PC-3 (cell line): ENCODE data around the gene PTPMT1. TPM values are rescaled to one million over a fixed set of nuclear protein-coding genes. Genes with fewer than 3 reads are reported as not detected.
"Not testable (repeated sequence)": the region's sequence is repeated elsewhere in the genome, so short reads cannot be mapped to it uniquely, and the experiment has no call there.

Experiments
- ATAC-seq: fragments of 200-7000 bp; cut with Tn5 transposase; 2 replicates; pipeline ENCODE4 v1.9.1; 2020; ENCODE audit warnings: mild to moderate bottlenecking, moderate library complexity
- BruUV-seq: library from RNA; stranded (reverse); fragments of 400-500 nt; replicated peaks from 2 replicates; lab custom pipeline; 2021; lab: Mats Ljungman, UMichigan
- CTCF ChIA-PET: fragments of 300-600 bp; sonication (Branson Sonifier 250); formaldehyde crosslinking; loops from one replicate; lab custom pipeline; 2022; ENCODE audit warnings: antibody characterized with exemption; lab: Charles Lee
- POLR2A ChIA-PET: fragments of 300-600 bp; sonication (Branson Sonifier 250); formaldehyde crosslinking; loops from one replicate; lab custom pipeline; 2022; ENCODE audit warnings: antibody characterized with exemption; ENCODE audit not compliant: unreplicated experiment; lab: Charles Lee
- DNase-seq: peaks from one replicate; pipeline ENCODE4 v3.0.0-alpha.2; 2015
- H2AFZ ChIP-seq: fragments of 300-600 bp; sonication (generic); 2 replicates; pipeline ENCODE4 v1.6.0; 2016; ENCODE audit warnings: antibody characterized with exemption, low read length
- H3F3A ChIP-seq: fragments of 300-600 bp; sonication (generic); one replicate; pipeline ENCODE4 v1.6.0; 2017; ENCODE audit warnings: antibody characterized with exemption, low read length, control low read depth, mild to moderate bottlenecking; ENCODE audit not compliant: unreplicated experiment
- H3K27ac ChIP-seq: fragments of 300-600 bp; sonication (generic); 2 replicates; pipeline ENCODE4 v1.5.1; 2016; ENCODE audit warnings: mild to moderate bottlenecking, low read length
- H3K27me3 ChIP-seq: fragments of 300-600 bp; sonication (generic); 2 replicates; pipeline ENCODE4 v1.6.1; 2016; ENCODE audit warnings: low read length, mixed read lengths
- H3K36me3 ChIP-seq: fragments of 300-600 bp; sonication (generic); 2 replicates; pipeline ENCODE4 v1.6.1; 2016; ENCODE audit warnings: low read depth, mixed run types, low read length, mixed read lengths
- H3K4me1 ChIP-seq: fragments of 300-600 bp; sonication (generic); 2 replicates; pipeline ENCODE4 v1.5.1; 2016; ENCODE audit warnings: low read length; ENCODE audit not compliant: insufficient read depth
- H3K4me2 ChIP-seq: fragments of 300-600 bp; sonication (generic); 2 replicates; pipeline ENCODE4 v1.6.0; 2016; ENCODE audit warnings: low read length
- H3K4me3 ChIP-seq: fragments of 300-600 bp; sonication (generic); 2 replicates; pipeline ENCODE4 v1.5.1; 2016; ENCODE audit warnings: mild to moderate bottlenecking, low read length, mixed read lengths
- H3K79me2 ChIP-seq: fragments of 300-600 bp; sonication (generic); 2 replicates; pipeline ENCODE4 v1.6.1; 2017; ENCODE audit warnings: low read length, mixed read lengths
- H3K9ac ChIP-seq: fragments of 300-600 bp; sonication (generic); 2 replicates; pipeline ENCODE4 v1.6.0; 2016; ENCODE audit warnings: mild to moderate bottlenecking, low read length
- H3K9me2 ChIP-seq: fragments of 300-600 bp; sonication (generic); replicated peaks from 2 replicates; pipeline ENCODE4 v1.6.1; 2016; ENCODE audit warnings: mixed run types, low read length, mixed read lengths
- H3K9me3 ChIP-seq: fragments of 300-600 bp; sonication (generic); 2 replicates; pipeline ENCODE4 v1.6.1; 2016; ENCODE audit warnings: low read length, mixed read lengths
- H4K20me1 ChIP-seq: fragments of 300-600 bp; sonication (generic); 2 replicates; pipeline ENCODE4 v1.6.1; 2016; ENCODE audit warnings: low read length, mixed read lengths
- EZH2 ChIP-seq: fragments of 300-600 bp; sonication (generic); IDR thresholded peaks from one replicate; pipeline ENCODE4 v1.6.1; 2017; ENCODE audit warnings: antibody characterized with exemption, mild to moderate bottlenecking, low read length; ENCODE audit not compliant: unreplicated experiment
- EZH2phosphoT487 ChIP-seq: fragments of 300-600 bp; sonication (generic); IDR thresholded peaks from 2 replicates; pipeline ENCODE4 v1.6.1; 2018; ENCODE audit warnings: mild to moderate bottlenecking, antibody characterized with exemption, low read length, borderline replicate concordance
- intact Hi-C: fragments of 100-400 bp; cut with micrococcal nuclease; formaldehyde crosslinking; loops from 2 replicates; pipeline ENCODE4 v1.9.0; 2023
- total RNA-seq: library from RNA; depleted of rRNA; stranded (reverse); fragments of >200 nt; gene quantifications from 2 replicates; pipeline ENCODE4 v1.2.3, GENCODE V29; 2014
- TF ChIP-seq, protein P1 (sequence below): fragments of 300-600 bp; sonication (generic); conservative IDR thresholded peaks from 2 replicates; pipeline ENCODE4 v1.5.1; 2017; ENCODE audit warnings: antibody characterized with exemption, low read depth, mild to moderate bottlenecking, low read length

PTPMT1 gene
- total RNA-seq, 1 experiment from 2014 or later = 212 TPM

DNA sequence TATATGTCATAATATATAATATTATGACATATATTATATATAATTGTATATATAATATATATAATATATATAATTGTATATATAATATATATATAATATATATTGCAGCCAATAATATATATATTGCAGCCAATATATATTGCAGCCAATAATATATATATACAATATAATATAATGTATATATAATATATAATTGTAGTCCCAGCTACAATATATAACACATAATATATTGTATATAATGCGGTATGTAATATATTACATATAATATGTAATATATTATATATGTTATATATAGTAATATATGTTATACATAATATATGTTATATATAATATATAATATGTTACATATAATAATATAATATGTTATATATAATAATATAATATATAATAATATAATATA lies 6.7 kb upstream of the PTPMT1 start:
- Histone ChIP-seq H3F3A (no peaks in the 10 kb centered on the region), H3K4me1 (no peaks in the 10 kb centered on the region), H3K27me3 (no peaks in the 10 kb centered on the region), H3K9me3 (no peaks in the 10 kb centered on the region), H3K9ac (no peak overlapping the region), H3K9me2 (no peaks in the 10 kb centered on the region), H3K79me2 (no peaks in the 10 kb centered on the region), H3K36me3 (no peaks in the 10 kb centered on the region), H4K20me1 (no peaks in the 10 kb centered on the region), H3K27ac (no peak overlapping the region), H2AFZ (no peak overlapping the region), H3K4me3 (no peak overlapping the region), H3K4me2 (no peak overlapping the region)
- DNase-seq (no peak), ATAC-seq (no peak)
- ChIA-PET CTCF (no interaction called here), POLR2A (no interaction called here)
- no peak for TF ChIP-seq EZH2phosphoT487
- TF ChIP-seq, protein P1, sequence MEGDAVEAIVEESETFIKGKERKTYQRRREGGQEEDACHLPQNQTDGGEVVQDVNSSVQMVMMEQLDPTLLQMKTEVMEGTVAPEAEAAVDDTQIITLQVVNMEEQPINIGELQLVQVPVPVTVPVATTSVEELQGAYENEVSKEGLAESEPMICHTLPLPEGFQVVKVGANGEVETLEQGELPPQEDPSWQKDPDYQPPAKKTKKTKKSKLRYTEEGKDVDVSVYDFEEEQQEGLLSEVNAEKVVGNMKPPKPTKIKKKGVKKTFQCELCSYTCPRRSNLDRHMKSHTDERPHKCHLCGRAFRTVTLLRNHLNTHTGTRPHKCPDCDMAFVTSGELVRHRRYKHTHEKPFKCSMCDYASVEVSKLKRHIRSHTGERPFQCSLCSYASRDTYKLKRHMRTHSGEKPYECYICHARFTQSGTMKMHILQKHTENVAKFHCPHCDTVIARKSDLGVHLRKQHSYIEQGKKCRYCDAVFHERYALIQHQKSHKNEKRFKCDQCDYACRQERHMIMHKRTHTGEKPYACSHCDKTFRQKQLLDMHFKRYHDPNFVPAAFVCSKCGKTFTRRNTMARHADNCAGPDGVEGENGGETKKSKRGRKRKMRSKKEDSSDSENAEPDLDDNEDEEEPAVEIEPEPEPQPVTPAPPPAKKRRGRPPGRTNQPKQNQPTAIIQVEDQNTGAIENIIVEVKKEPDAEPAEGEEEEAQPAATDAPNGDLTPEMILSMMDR = no peak
- TF ChIP-seq EZH2 = no peak
- intact Hi-C loops = no loop called here
- BruUV-seq = no TSS peak

DNA sequence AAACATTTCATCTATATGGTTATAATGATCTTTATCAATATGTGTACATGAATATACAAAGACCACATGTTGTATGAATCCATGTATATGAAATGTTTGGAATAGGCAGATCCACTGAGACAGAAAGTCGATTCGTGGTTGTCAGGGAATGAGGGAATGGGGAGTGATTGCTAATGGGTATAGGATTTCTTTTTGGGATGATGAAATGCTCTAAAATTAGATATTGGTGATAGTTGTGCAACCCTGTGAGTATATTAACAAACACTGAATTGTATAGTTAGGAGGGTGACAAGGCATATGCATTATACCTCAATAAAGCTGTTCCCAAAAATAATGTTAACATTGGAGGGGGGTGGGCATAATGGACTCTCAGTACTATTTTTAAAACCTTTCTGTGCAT lies 5.0 kb upstream of the PTPMT1 start:
- Histone ChIP-seq H3K4me3 (no peak overlapping the region), H3K9me2 (no peaks in the 10 kb centered on the region), H3F3A (no peaks in the 10 kb centered on the region), H4K20me1 (no peaks in the 10 kb centered on the region), H3K9ac (no peak overlapping the region), H3K27me3 (no peaks in the 10 kb centered on the region), H2AFZ (no peak overlapping the region), H3K36me3 (no peaks in the 10 kb centered on the region), H3K79me2 (peaks cover 6% of the 10 kb centered on the region; the same call in 1 of the 2 replicates), H3K9me3 (no peaks in the 10 kb centered on the region), H3K4me2 (no peak overlapping the region), H3K4me1 (peaks cover 5% of the 10 kb centered on the region), H3K27ac (no peak overlapping the region)
- BruUV-seq = no TSS peak
- TF ChIP-seq EZH2 = no peak
- TF ChIP-seq, protein P1 = no peak
- no peak for TF ChIP-seq EZH2phosphoT487
- CTCF ChIA-PET = no interaction called here
- ATAC-seq (no peak), DNase-seq (no peak)
- intact Hi-C loops = no loop called here
- POLR2A ChIA-PET = no interaction called here

DNA sequence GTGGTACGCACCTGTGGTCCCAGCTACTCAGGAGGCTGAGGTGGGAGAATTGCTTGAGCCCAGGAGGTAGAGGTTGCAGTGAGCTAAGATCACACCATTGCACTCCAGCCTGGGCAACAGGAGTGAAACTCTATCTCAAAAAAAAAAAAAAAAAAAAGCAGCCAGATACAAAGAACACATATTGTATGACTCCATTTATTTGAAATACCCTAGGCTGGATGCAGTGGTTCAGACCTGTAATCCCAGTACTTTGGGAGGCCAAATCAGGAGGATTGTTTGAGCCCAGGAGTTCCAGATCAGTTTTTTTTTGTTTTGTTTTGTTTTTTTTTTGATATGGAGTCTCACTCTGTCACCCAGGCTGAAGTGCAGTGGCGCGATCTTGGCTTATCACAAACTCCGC lies 3.0 kb upstream of the PTPMT1 start:
- ATAC-seq, H3K4me2 ChIP-seq, CTCF ChIA-PET, H3K36me3 ChIP-seq, H3K27me3 ChIP-seq, H3K9ac ChIP-seq, DNase-seq, BruUV-seq, H2AFZ ChIP-seq, H3F3A ChIP-seq, H3K4me3 ChIP-seq, POLR2A ChIA-PET, H3K27ac ChIP-seq, H3K9me3 ChIP-seq, H4K20me1 ChIP-seq, intact Hi-C loops, H3K9me2 ChIP-seq: not testable (repeated sequence)
- peaks cover 11% of the 10 kb centered on the region for H3K4me1 ChIP-seq
- peaks cover 26% of the 10 kb centered on the region for H3K79me2 ChIP-seq

DNA sequence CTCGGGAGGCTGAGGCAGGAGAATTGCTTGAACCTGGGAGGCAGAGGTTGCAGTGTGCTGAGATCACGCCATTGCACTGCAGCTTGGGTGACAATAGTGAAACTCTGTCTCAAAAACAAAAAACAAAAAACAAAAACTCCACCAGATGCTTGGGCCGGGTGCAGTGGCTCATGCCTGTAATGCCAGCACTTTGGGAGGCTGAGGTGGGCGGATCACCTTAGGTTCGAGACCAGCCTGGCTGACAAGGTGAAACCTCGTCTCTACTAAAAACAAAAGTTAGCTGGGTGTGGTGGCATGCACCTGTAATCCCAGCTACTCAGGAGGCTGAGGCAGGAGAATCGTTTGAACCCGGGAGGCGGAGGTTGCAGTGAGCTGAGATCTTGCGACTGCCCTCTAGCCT lies 1.0 kb upstream of the PTPMT1 start:
- H3K36me3 ChIP-seq, BruUV-seq, H3K9ac ChIP-seq, H2AFZ ChIP-seq, H3K4me3 ChIP-seq, H3K9me2 ChIP-seq, H3F3A ChIP-seq, CTCF ChIA-PET, H3K27ac ChIP-seq, ATAC-seq, H3K27me3 ChIP-seq, DNase-seq, H3K9me3 ChIP-seq, intact Hi-C loops, H4K20me1 ChIP-seq: not testable (repeated sequence)
- POLR2A ChIA-PET = interaction anchor here (0.5 kb wide), 1 partner anchor 40 kb away, joined by 5 read pairs; no protein-coding TSS in a partner anchor
- Histone ChIP-seq H3K4me1 (peaks cover 11% of the 10 kb centered on the region), H3K4me2 (peak overlapping the region; percentile 94; the same call in 1 of the 2 replicates), H3K79me2 (peaks cover 45% of the 10 kb centered on the region)
